GM18526 (cell line): ENCODE results near the gene OR2AE1.

Source experiments
- POLR2A ChIP-seq: IDR thresholded peaks from 3 replicates; pipeline ENCODE4 v1.6.1; 2011; ENCODE audit not compliant: insufficient read length; ENCODE audit errors: extremely low read depth

Gene OR2AE1

GRCh38 chr7:99831595-99831994 lies 45.2 kb downstream of the OR2AE1 start:
- TF ChIP-seq POLR2A = no peak

DNA sequence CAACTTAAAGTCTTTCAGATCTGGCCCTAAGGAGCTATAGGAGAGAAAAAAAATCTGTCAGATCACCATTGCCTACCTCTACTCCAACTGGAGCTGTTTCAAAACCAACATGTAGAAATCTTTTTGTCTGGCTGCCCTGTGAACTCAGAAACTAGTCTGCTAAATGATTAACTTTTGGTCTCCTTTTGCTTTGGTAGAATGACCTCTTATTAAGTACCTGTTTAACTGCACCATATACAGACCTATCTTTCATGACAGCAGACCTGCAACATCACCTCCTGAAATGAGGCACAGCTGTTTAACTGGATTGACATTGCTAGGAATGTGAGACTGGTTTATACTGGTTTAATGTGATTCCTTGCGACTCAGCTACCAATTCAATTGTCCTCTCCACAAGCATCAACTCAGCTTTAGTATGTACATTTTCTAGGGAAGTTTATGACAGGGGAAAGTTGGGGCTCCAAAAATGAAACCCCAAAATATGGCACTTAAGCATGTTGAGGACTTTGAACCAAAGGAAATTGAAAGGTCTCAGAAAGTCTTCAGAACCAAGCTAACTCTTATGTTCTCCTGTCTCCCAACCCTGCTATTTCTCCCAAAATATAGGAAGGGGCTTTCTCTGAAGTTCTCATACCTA lies 47.2 kb downstream of the OR2AE1 start:
- TF ChIP-seq POLR2A = no peak

- no peak for TF ChIP-seq POLR2A
Measured at GRCh38 chr7:99828811-99829210, 48.0 kb downstream of the OR2AE1 start.

- no peak for TF ChIP-seq POLR2A
Measured at GRCh38 chr7:99827040-99827778, 49.6 kb downstream of the OR2AE1 start.
